ENCODE data around the gene USP6NL. TPM values are rescaled to one million over a fixed set of nuclear protein-coding genes. Genes with fewer than 3 reads are reported as not detected.

The USP6NL gene
- total RNA-seq, 1 donor from 2014 or later, result 0.70 TPM

- intact Hi-C loops (cut with micrococcal nuclease), result no loop called here
These were observed 16.1 kb downstream of the USP6NL start for GRCh38 chr10:11595395-11595692.

GRCh38 chr10:11594589-11595394 lies 16.7 kb downstream of the USP6NL start:
- intact Hi-C loops (cut with micrococcal nuclease), result no loop called here

GRCh38 chr10:11593612-11594011 lies 17.8 kb downstream of the USP6NL start:
- intact Hi-C loops (cut with micrococcal nuclease), result no loop called here

GRCh38 chr10:11589738-11590137 lies 21.7 kb downstream of the USP6NL start:
- intact Hi-C loops (cut with micrococcal nuclease), result no loop called here

- intact Hi-C loops (cut with micrococcal nuclease), result no loop called here
These were observed 22.4 kb downstream of the USP6NL start for GRCh38 chr10:11588873-11589574.

- intact Hi-C loops (cut with micrococcal nuclease), result no loop called here
These were observed 23.7 kb downstream of the USP6NL start for GRCh38 chr10:11587722-11588259.

- intact Hi-C loops (cut with micrococcal nuclease), result no loop called here
These were observed 25.3 kb downstream of the USP6NL start for GRCh38 chr10:11586170-11586569.

- intact Hi-C loops (cut with micrococcal nuclease), result no loop called here
These were observed 30.2 kb downstream of the USP6NL start for GRCh38 chr10:11581213-11581612.

- intact Hi-C loops (cut with micrococcal nuclease), result no loop called here
These were observed 31.6 kb downstream of the USP6NL start for GRCh38 chr10:11579885-11580284.

GRCh38 chr10:11578802-11579255 lies 32.6 kb downstream of the USP6NL start:
- intact Hi-C loops (cut with micrococcal nuclease), result no loop called here

GRCh38 chr10:11576092-11576809 lies 35.2 kb downstream of the USP6NL start:
- intact Hi-C loops (cut with micrococcal nuclease), result no loop called here

- intact Hi-C loops (cut with micrococcal nuclease), result no loop called here
These were observed 38.0 kb downstream of the USP6NL start for GRCh38 chr10:11573497-11573896.

- intact Hi-C loops (cut with micrococcal nuclease), result no loop called here
These were observed 40.7 kb downstream of the USP6NL start for GRCh38 chr10:11570751-11571150.

GRCh38 chr10:11569471-11569870 lies 42.0 kb downstream of the USP6NL start:
- intact Hi-C loops (cut with micrococcal nuclease), result no loop called here

GRCh38 chr10:11568578-11568977 lies 42.9 kb downstream of the USP6NL start:
- intact Hi-C loops (cut with micrococcal nuclease), result no loop called here

- intact Hi-C loops (cut with micrococcal nuclease), result no loop called here
These were observed 46.7 kb downstream of the USP6NL start for GRCh38 chr10:11564741-11565140.

- intact Hi-C loops (cut with micrococcal nuclease), result no loop called here
These were observed 47.5 kb downstream of the USP6NL start for GRCh38 chr10:11563936-11564335.

GRCh38 chr10:11562888-11563287 lies 48.6 kb downstream of the USP6NL start:
- intact Hi-C loops (cut with micrococcal nuclease), result no loop called here

- intact Hi-C loops (cut with micrococcal nuclease), result no loop called here
These were observed 51.3 kb downstream of the USP6NL start for GRCh38 chr10:11560076-11560709.

- intact Hi-C loops (cut with micrococcal nuclease), result no loop called here
These were observed 53.5 kb downstream of the USP6NL start for GRCh38 chr10:11557967-11558366.

- intact Hi-C loops (cut with micrococcal nuclease), result no loop called here
These were observed 53.9 kb downstream of the USP6NL start for GRCh38 chr10:11557513-11557912.
